ENCODE data around the gene GRB10.

GRB10 gene

GRCh38 chr7:50626286-50626685 is 156.4 kb downstream of the GRB10 start:
- no peak overlapping the region for H3K4me3 ChIP-seq (ENCODE audit: low read depth, low read length)
- no peak for TF ChIP-seq CTCF (IDR thresholded peaks at IDR 0.05; ENCODE audit: borderline replicate concordance, insufficient read depth, low read depth, low read length)

- H3K4me3 ChIP-seq (ENCODE audit: low read depth, low read length), result no peak overlapping the region
- no peak for TF ChIP-seq CTCF (IDR thresholded peaks at IDR 0.05; ENCODE audit: borderline replicate concordance, insufficient read depth, low read depth, low read length)
Measured at GRCh38 chr7:50625360-50625759, 157.3 kb downstream of the GRB10 start.

GRCh38 chr7:50622821-50623220 is 159.9 kb downstream of the GRB10 start:
- no peak overlapping the region for H3K4me3 ChIP-seq (ENCODE audit: low read depth, low read length)
- TF ChIP-seq CTCF (IDR thresholded peaks at IDR 0.05; ENCODE audit: borderline replicate concordance, insufficient read depth, low read depth, low read length), result no peak

- no peak for TF ChIP-seq CTCF (IDR thresholded peaks at IDR 0.05; ENCODE audit: borderline replicate concordance, insufficient read depth, low read depth, low read length)
- H3K4me3 ChIP-seq (ENCODE audit: low read depth, low read length), result no peak overlapping the region
Measured at GRCh38 chr7:50621973-50622490, 160.7 kb downstream of the GRB10 start.

- H3K4me3 ChIP-seq (ENCODE audit: low read depth, low read length), result no peak overlapping the region
- TF ChIP-seq CTCF (IDR thresholded peaks at IDR 0.05; ENCODE audit: borderline replicate concordance, insufficient read depth, low read depth, low read length), result no peak
Measured at GRCh38 chr7:50621206-50621605, 161.5 kb downstream of the GRB10 start.

- TF ChIP-seq CTCF (IDR thresholded peaks at IDR 0.05; ENCODE audit: borderline replicate concordance, insufficient read depth, low read depth, low read length), result no peak
Measured at GRCh38 chr7:50620433-50620832, 162.3 kb downstream of the GRB10 start.

GRCh38 chr7:50619684-50620083 is 163.0 kb downstream of the GRB10 start:
- H3K4me3 ChIP-seq (ENCODE audit: low read depth, low read length), result no peak overlapping the region
- no peak for TF ChIP-seq CTCF (IDR thresholded peaks at IDR 0.05; ENCODE audit: borderline replicate concordance, insufficient read depth, low read depth, low read length)

More at GRCh38 chr7:50620433-50620832, 162.3 kb downstream of the GRB10 start:
- no peak overlapping the region for H3K4me3 ChIP-seq (ENCODE audit: low read depth, low read length)
